HK-2 (cell line): ENCODE data around the gene SLC43A2.
"Not testable (repeated sequence)": the region's sequence is repeated elsewhere in the genome, so short reads cannot be mapped to it uniquely, and the experiment has no call there.

Experiments used
- DNase-seq: peaks from one replicate; pipeline ENCODE4 v3.0.0-alpha.2; 2018; ENCODE audit not compliant: unreplicated experiment

SLC43A2 gene

GRCh38 chr17:1590029-1590746, 38.4 kb downstream of the SLC43A2 start:
- peak; percentile 74 for DNase-seq

DNA sequence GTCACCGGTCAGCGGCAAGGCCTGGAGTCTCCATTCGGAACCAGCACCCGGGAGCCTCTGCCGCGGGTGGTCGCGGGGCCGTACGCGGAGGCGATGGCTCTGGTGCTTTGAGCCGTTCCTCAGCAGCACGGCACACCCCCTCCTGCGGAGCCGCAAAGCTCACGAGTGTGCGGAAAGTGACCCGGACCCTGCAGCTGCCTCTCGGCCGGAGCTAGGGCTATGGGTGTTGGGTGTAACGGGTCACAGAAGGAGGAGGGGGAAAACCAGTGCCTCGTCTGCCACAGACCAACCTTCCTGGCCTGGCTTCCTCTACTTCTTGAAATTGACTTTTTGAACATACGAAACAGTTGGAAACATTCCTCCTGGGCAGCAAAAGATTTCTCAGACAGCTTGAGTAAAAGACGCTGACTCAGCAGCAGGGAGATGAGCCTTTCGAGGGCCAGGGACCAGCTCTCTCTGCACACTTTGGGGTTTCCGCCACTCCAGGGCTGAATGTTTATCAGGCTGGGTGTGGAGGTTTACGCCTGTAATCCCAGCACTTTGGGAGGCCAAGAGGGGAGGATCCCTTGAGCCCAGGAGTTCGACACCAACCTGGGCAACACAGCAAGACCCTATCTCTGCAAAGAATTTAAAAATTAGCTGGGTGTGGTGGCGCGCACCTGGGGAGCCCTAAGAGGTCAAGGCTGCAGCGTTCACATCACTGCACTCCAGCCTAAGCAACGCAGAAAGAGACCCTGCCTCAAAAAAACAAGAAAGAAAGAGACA, 39.6 kb downstream of the SLC43A2 start:
- no peak for DNase-seq

- DNase-seq, result no peak
Measured at GRCh38 chr17:1584167-1584566, 44.5 kb downstream of the SLC43A2 start.

DNA sequence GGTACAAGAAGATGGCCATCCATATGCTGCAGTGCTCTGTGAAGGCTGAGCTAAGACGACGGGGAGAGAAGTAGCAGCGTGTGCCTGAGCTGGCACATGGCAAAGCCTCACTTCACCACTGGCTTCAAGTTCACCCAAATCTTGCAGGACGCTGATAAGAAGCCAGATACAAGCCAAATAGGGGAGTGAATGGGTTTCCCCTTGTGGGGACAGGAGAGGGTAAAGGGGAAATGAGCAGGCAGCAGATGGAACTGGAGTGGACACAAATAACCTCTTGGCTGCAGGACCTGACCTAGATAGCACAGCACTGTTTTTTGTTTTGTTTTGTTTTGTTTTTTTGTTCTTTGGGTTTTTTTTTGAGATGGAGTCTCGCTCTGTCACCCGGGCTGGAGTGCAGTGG, 45.1 kb downstream of the SLC43A2 start:
- DNase-seq, result no peak

DNA sequence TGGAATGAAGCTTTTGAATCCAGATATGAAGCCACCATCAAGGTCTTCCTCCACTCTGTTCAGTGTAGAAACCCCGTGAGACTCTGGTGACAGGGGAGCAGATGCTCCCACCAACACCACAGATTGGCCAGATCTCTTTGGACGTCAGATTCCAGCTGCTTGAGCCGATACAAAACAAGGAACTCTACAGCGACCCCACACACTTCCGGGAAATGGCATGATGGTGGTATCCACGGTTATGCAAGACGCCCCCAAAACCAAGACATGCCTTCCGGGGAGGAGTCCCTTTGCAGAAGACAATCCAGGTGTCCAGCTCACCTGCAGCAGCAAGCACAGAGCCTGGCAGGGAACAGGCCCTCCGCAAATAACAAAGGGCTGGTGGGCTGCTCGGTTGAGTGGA, 46.3 kb downstream of the SLC43A2 start:
- DNase-seq, result no peak

DNA sequence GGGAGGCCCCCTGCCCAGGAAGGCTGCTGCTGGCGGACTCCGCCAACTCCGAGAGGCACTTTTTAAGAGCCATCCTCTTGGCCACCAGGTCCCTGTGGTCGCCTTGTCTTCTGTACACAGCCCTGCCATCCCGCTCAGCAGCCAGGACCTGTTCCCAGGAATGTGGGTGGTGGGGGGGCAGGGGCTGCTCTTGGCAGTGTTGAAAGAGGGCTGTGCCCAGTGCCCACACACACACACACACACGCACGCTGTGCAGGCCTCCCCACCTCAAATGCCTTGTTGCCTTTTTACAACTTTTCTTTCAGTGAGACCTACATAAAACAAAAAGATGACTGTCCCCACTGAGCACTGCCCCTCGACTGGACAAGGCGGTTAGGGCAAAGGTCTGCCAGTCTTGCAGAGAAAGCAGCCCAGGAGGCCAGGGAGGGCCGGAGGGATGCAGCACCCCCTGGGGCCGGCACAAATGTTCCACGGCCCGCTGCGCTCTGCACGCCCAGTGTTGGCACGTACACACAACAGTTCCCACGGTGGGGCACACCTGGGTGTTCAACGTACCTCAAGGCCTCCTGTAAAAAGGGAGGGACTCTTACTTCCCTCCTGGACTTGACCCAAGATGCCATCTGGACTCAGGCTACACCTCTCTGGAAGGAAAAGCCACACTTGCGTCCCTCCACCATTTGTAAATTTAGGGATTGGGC, 47.5 kb downstream of the SLC43A2 start:
- no peak for DNase-seq

GRCh38 chr17:1578029-1578428, 50.6 kb downstream of the SLC43A2 start:
- DNase-seq, result no peak

DNA sequence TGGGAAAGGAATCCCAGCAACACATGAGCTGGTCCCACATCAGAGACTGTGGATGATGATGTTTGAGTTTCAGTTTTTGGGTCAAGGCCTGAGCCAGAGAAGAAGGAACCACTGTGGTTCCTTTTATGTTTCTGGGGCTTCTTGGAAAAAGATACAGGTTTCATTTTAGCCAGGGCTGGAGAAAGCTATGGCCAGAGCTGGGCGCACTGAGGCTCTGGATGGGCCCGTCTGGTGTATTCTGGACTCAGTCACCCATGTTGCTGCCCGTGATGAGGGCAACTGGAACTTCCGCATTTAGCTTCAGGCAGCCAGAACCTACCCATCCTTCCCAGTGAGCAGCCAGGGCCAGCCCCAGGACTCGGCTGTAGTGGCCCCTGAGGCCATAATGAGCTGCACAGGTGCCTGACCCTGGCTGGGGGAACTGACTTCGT, 51.0 kb downstream of the SLC43A2 start:
- DNase-seq, result no peak

GRCh38 chr17:1577182-1577581, 51.5 kb downstream of the SLC43A2 start:
- peak; percentile 90 for DNase-seq

GRCh38 chr17:1576500-1576899, 52.1 kb downstream of the SLC43A2 start:
- DNase-seq, result no peak

- DNase-seq, result no peak
Measured at GRCh38 chr17:1574697-1575471, 53.8 kb downstream of the SLC43A2 start.

- DNase-seq, result peak; percentile 89
Measured at GRCh38 chr17:1573932-1574696, 54.5 kb downstream of the SLC43A2 start.

DNA sequence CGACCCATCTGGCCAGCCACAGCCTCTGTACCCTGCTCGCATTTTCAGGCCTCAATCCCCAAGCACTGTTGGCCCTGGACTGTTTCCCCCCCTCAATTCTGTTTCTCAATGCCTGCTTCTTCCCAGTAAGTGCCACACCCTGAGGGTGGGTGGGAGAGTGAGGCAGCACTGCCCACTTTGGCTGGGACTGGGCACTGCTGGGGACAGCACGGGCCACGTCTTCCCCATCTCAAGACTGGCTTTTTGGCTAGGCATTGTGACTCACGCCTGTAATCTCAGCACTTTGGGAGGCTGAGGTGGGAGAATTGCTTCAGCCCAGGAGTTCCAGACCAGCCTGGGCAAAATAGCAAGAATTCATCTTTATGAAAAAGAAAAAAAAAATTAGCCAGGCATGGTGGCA, 56.0 kb downstream of the SLC43A2 start:
- not testable (repeated sequence) for DNase-seq

DNA sequence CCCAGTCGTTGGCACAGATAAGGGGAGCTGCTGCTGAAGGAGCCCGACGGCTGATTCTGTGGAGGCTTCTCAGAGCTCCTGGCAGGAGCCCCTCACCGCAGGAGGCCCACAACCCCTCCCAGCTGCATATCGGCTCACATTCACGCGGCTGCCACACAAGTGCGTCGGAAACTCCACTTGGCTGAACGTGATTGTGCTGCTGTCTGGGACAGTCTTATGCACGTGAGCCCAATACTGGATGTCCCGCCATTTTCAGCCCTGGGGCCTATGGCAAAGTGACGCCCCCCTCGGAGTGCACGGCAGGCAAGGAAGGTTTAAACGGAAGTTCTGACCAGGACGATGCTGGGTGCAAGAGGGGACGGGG, 57.3 kb downstream of the SLC43A2 start:
- no peak for DNase-seq

GRCh38 chr17:1568950-1569810, 59.5 kb downstream of the SLC43A2 start:
- no peak for DNase-seq

DNA sequence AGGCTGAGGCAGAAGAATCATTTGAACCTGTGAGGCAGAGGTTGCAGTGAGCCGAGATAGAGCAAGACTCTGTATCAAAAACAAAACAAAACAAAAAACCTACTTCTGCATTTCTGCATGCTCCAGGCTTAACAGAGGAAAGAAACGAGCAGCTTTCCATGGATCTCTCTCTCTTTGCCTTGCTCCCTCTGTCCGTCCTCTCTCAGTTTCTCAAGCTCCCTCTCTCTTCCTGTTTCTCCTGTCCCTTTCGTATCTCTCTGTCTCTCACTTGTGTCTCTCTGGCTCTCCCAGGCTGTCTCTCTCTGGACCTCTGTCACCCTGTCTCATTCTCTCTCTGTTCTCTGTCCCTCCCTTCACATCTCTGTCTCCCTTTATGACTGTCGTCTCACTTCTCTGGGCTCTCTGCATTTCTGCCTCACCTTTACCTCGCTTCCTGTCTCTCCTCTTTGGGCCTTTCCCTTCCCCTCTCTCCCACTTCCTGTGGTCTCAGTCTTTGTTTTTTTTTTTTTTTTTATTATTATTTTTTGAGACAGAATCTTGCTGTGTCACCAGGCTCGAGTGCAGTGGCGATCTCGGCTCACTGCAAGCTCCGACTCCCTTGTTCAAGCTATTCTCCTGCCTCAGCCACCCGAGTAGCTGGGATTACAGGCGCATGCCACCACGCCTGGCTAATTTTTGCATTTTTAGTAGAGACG, 62.0 kb downstream of the SLC43A2 start:
- DNase-seq, result no peak

- no peak for DNase-seq
Measured at GRCh38 chr17:1565877-1566276, 62.8 kb downstream of the SLC43A2 start.

GRCh38 chr17:1563786-1564613, 64.6 kb downstream of the SLC43A2 start:
- DNase-seq, result no peak

DNA sequence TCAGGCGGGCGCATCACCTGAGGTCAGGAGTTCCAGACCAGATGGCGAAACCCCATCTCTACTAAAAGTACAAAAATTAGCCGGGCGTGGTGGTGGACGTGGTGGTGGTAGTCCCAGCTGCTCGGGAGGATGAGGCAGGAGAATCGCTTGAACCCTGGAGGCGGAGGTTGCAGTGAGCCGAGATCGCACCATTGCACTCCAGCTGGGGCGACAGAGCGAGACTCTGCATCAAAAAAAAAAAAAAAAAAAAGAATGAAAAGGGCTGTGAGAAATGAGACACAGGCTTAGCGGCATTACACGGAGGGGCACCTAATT, 65.2 kb downstream of the SLC43A2 start:
- DNase-seq, result not testable (repeated sequence)
